HCT116 (cell line): ENCODE data around the gene ZYG11B. TPM values are rescaled to one million over a fixed set of nuclear protein-coding genes. Genes with fewer than 3 reads are reported as not detected.

Experiments used
- ATAC-seq: fragments of 200-7000 bp; cut with Tn5 transposase; 2 replicates; pipeline ENCODE4 v1.9.1; 2020; ENCODE audit warnings: mild to moderate bottlenecking, moderate library complexity
- BruUV-seq: library from RNA; stranded (reverse); fragments of 400-500 nt; replicated peaks from 2 replicates; lab custom pipeline; 2021; lab: Mats Ljungman, UMichigan
- CTCF ChIA-PET: fragments of 300-600 bp; sonication (Branson Sonifier 250); formaldehyde crosslinking; loops from one replicate; lab custom pipeline; 2021; ENCODE audit warnings: antibody characterized with exemption; lab: Charles Lee
- POLR2A ChIA-PET: fragments of 300-600, 350-600 bp; sonication (Branson Sonifier 250); formaldehyde crosslinking; loops from one replicate; lab custom pipeline; 2021; ENCODE audit warnings: antibody characterized with exemption; lab: Charles Lee
- RAD21 ChIA-PET, 2 experiments: fragments of 300-600 bp; sonication (Branson Sonifier 250); formaldehyde crosslinking; loops; one replicate each; lab custom pipeline; 2023; ENCODE audit warnings: low total read pairs in 2 of 2; ENCODE audit not compliant: uncharacterized antibody in 2 of 2, unreplicated experiment in 2 of 2, low non-redundant PET in 1 of 2; lab: Charles Lee
- DNase-seq: peaks from one replicate; pipeline ENCODE4 v3.0.0-alpha.2; 2010; ENCODE audit warnings: low read depth, low spot score
- H2AFZ ChIP-seq: fragments of 200-600 bp; shearing (Covaris generic), sonication (generic); 2 replicates; pipeline ENCODE4 v1.6.1; 2017; ENCODE audit warnings: low read depth, mixed run types, mixed read lengths, antibody characterized with exemption, low read length; ENCODE audit not compliant: poor library complexity, severe bottlenecking
- H3K27ac ChIP-seq: 2 replicates; pipeline ENCODE4 v1.5.1; 2012; ENCODE audit warnings: low read depth, low read length
- H3K27me3 ChIP-seq: fragments of 200-600 bp; sonication (generic); 2 replicates; pipeline ENCODE4 v1.6.1; 2016; ENCODE audit warnings: mixed run types, low read length, mixed read lengths; ENCODE audit not compliant: insufficient read depth
- H3K36me3 ChIP-seq, 2 experiments: fragments of 200-500 bp in 1 of 2; fragments of 200-600 bp in 1 of 2; sonication (Bioruptor generic) in 1 of 2; sonication (generic) in 1 of 2; 2 replicates each; pipeline versions ENCODE4 v1.5.1 to v1.6.1; 2014 to 2016; ENCODE audit warnings: low read length in 2 of 2, inconsistent platforms in 1 of 2, mixed read lengths in 1 of 2, mixed run types in 1 of 2; ENCODE audit not compliant: insufficient read depth in 2 of 2, control insufficient read depth in 1 of 2
- H3K4me1 ChIP-seq, 2 experiments: fragments of 200-600 bp in 1 of 2; sonication (generic) in 1 of 2; 2 replicates each; pipeline versions ENCODE4 v1.5.1 to v1.6.1; 2012 to 2017; ENCODE audit warnings: low read length in 2 of 2, inconsistent platforms in 1 of 2, mild to moderate bottlenecking in 1 of 2, mixed read lengths in 1 of 2, mixed run types in 1 of 2, moderate library complexity in 1 of 2; ENCODE audit not compliant: insufficient read depth in 2 of 2, control insufficient read depth in 1 of 2
- H3K4me2 ChIP-seq: fragments of 200-600 bp; sonication (generic); 2 replicates; pipeline ENCODE4 v1.6.1; 2017; ENCODE audit warnings: mixed run types, low read length, mixed read lengths
- H3K4me3 ChIP-seq, 2 experiments: fragments of 200-600 bp in 1 of 2; sonication (generic) in 1 of 2; replicated peaks in 1 of 2; 2 replicates each; pipeline ENCODE4 v1.5.1; 2011 to 2016; ENCODE audit warnings: low read length in 2 of 2, control low read depth in 1 of 2, low read depth in 1 of 2, mild to moderate bottlenecking in 1 of 2, mixed read lengths in 1 of 2, mixed run types in 1 of 2
- H3K79me2 ChIP-seq: fragments of 200-600 bp; sonication (generic); 2 replicates; pipeline ENCODE4 v1.6.1; 2017; ENCODE audit warnings: mild to moderate bottlenecking, mixed run types, low read length, moderate library complexity, mixed read lengths; ENCODE audit not compliant: insufficient read depth
- H3K9ac ChIP-seq: fragments of 200-600 bp; sonication (generic); 2 replicates; pipeline ENCODE4 v1.6.1; 2016; ENCODE audit warnings: low read length, mixed read lengths
- H3K9me2 ChIP-seq: fragments of 200-600 bp; sonication (generic), shearing (Covaris generic); 2 replicates; pipeline ENCODE4 v1.6.1; 2017; ENCODE audit warnings: mixed run types, mild to moderate bottlenecking, moderate library complexity; ENCODE audit not compliant: insufficient read depth
- H3K9me3 ChIP-seq, 2 experiments: fragments of 200-500 bp in 1 of 2; fragments of 200-600 bp in 1 of 2; sonication (Bioruptor generic) in 1 of 2; sonication (generic) in 1 of 2; 2 replicates each; pipeline ENCODE4 v1.6.1; 2014 to 2017; ENCODE audit warnings: low read length in 2 of 2, mixed read lengths in 2 of 2, inconsistent platforms in 1 of 2, low read depth in 1 of 2, mild to moderate bottlenecking in 1 of 2, mixed run types in 1 of 2, moderate library complexity in 1 of 2; ENCODE audit not compliant: control insufficient read depth in 1 of 2, insufficient read depth in 1 of 2
- H4K20me1 ChIP-seq: fragments of 200-600 bp; sonication (generic), shearing (Covaris generic); 2 replicates; pipeline ENCODE4 v1.6.1; 2017; ENCODE audit warnings: mixed run types, mild to moderate bottlenecking, moderate library complexity; ENCODE audit not compliant: insufficient read depth
- CBX3 ChIP-seq: IDR thresholded peaks from 2 replicates; pipeline ENCODE4 v1.6.1; 2012; ENCODE audit warnings: low read depth
- ELF1 ChIP-seq: IDR thresholded peaks from 2 replicates; pipeline ENCODE4 v1.6.1; 2012; ENCODE audit warnings: low read depth, borderline replicate concordance
- EZH2 ChIP-seq: fragments of 200-600 bp; sonication (generic); IDR thresholded peaks from 2 replicates; pipeline ENCODE4 v1.6.1; 2017; ENCODE audit warnings: antibody characterized with exemption, mixed run types
- FOSL1 ChIP-seq: IDR thresholded peaks from 2 replicates; pipeline ENCODE4 v1.6.1; 2012; ENCODE audit warnings: low read depth
- JUND ChIP-seq: IDR thresholded peaks from 2 replicates; pipeline ENCODE4 v1.6.1; 2012
- POLR2A ChIP-seq: IDR thresholded peaks from 2 replicates; pipeline ENCODE4 v1.7.0; 2011; ENCODE audit warnings: borderline replicate concordance; ENCODE audit not compliant: insufficient read depth, insufficient read length; ENCODE audit errors: extremely low read depth
- RAD21 ChIP-seq: IDR thresholded peaks from 2 replicates; pipeline ENCODE4 v1.6.1; 2012; ENCODE audit warnings: low read depth, mild to moderate bottlenecking
- SIN3A ChIP-seq: IDR thresholded peaks from 2 replicates; pipeline ENCODE4 v1.6.1; 2012; ENCODE audit warnings: low read depth
- SP1 ChIP-seq: IDR thresholded peaks from 2 replicates; pipeline ENCODE4 v1.6.1; 2012; ENCODE audit warnings: low read depth
- SRF ChIP-seq: IDR thresholded peaks from 2 replicates; pipeline ENCODE4 v1.6.1; 2012; ENCODE audit warnings: low read depth
- TCF7L2 ChIP-seq: IDR thresholded peaks from 2 replicates; pipeline ENCODE4 v1.7.0; 2011; ENCODE audit warnings: borderline replicate concordance, inconsistent platforms; ENCODE audit not compliant: insufficient read depth, insufficient read length; ENCODE audit errors: extremely low read depth
- YY1 ChIP-seq: IDR thresholded peaks from 2 replicates; pipeline ENCODE4 v1.6.1; 2011; ENCODE audit warnings: low read length, low read depth, moderate library complexity, mild to moderate bottlenecking; ENCODE audit not compliant: insufficient replicate concordance; ENCODE audit errors: extremely low read depth
- intact Hi-C: fragments of 100-400 bp; cut with micrococcal nuclease; formaldehyde crosslinking; loops from 2 replicates; pipeline ENCODE4 v1.10.0; 2022
- total RNA-seq: library from RNA; stranded (reverse); gene quantifications from one replicate; pipeline ENCODE4 v1.2.1, GENCODE V29; 2021; ENCODE audit not compliant: unreplicated experiment
- TF ChIP-seq, protein P1 (sequence below): IDR thresholded peaks from 2 replicates; pipeline ENCODE4 v1.6.1; 2011; ENCODE audit warnings: mild to moderate bottlenecking, low read length, moderate library complexity; ENCODE audit not compliant: insufficient replicate concordance; ENCODE audit errors: extremely low read depth
- TF ChIP-seq, protein P2 (sequence below): IDR thresholded peaks from 2 replicates; pipeline ENCODE4 v1.6.1; 2012
- TF ChIP-seq, protein P3 (sequence below), 3 experiments: fragments of 200-600 bp in 1 of 3; sonication (generic) in 1 of 3; IDR thresholded peaks in 2 of 3; conservative IDR thresholded peaks in 1 of 3; 2 replicates each; pipeline ENCODE4 v1.5.1; 2012 to 2017; ENCODE audit warnings: low read depth in 2 of 3, low read length in 2 of 3, antibody characterized with exemption in 1 of 3, borderline replicate concordance in 1 of 3, control low read depth in 1 of 3, mild to moderate bottlenecking in 1 of 3, mixed read lengths in 1 of 3, mixed run types in 1 of 3, moderate library complexity in 1 of 3; ENCODE audit not compliant: insufficient read depth in 1 of 3

ZYG11B gene
- total RNA-seq, 1 experiment from 2014 or later: 20.7 TPM

DNA sequence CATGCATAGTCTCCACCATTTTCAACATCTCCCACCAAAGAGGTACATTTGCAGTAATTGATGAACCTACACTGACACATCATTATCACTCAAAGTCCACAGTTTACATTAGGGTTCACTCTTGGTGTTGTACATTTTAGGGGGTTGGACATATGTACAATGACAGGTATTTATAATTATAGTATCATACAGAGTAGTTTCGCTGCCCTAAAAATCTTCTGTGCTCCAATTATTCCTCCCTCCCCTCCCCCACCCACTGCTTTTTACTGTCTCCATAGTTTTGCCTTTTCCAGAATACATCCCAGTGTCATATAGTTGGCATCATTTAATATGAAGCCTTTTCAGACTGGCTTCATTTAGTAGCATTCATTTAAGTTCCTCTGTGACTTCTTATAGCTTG, 41.7 kb upstream of the ZYG11B start:
- Histone ChIP-seq H3K4me1 (no peaks in the 10 kb centered on the region), H2AFZ (no peak overlapping the region), H3K9me3 (no peaks in the 10 kb centered on the region), H3K9ac (no peak overlapping the region), H3K79me2 (peaks cover 14% of the 10 kb centered on the region), H4K20me1 (0 out of 2 replicates have a peak, but pooled peaks cover 3% of the 10 kb centered on the region), H3K27ac (no peak overlapping the region), H3K4me3 (no peak overlapping the region), H3K9me2 (no peaks in the 10 kb centered on the region), H3K4me2 (no peak overlapping the region), H3K27me3 (no peaks in the 10 kb centered on the region), H3K36me3 (peaks cover 23 to 26% of the 10 kb centered on the region in 2 experiments; a peak in 3 of 4 replicates)
- intact Hi-C loops: loop anchor here (2.0 kb wide), 1 partner anchor 788 kb away; no protein-coding TSS in a partner anchor
- POLR2A ChIA-PET: no interaction called here
- CTCF ChIA-PET: no interaction called here
- BruUV-seq: no TSS peak
- ATAC-seq (no peak), DNase-seq (no peak)
- RAD21 ChIA-PET: no interaction called here
- TF ChIP-seq SP1: no peak
- TF ChIP-seq, protein P1, sequence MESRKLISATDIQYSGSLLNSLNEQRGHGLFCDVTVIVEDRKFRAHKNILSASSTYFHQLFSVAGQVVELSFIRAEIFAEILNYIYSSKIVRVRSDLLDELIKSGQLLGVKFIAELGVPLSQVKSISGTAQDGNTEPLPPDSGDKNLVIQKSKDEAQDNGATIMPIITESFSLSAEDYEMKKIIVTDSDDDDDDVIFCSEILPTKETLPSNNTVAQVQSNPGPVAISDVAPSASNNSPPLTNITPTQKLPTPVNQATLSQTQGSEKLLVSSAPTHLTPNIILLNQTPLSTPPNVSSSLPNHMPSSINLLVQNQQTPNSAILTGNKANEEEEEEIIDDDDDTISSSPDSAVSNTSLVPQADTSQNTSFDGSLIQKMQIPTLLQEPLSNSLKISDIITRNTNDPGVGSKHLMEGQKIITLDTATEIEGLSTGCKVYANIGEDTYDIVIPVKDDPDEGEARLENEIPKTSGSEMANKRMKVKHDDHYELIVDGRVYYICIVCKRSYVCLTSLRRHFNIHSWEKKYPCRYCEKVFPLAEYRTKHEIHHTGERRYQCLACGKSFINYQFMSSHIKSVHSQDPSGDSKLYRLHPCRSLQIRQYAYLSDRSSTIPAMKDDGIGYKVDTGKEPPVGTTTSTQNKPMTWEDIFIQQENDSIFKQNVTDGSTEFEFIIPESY: no peak
- TF ChIP-seq ELF1: no peak
- no peak for TF ChIP-seq CBX3
- no peak for TF ChIP-seq TCF7L2
- TF ChIP-seq, protein P2, sequence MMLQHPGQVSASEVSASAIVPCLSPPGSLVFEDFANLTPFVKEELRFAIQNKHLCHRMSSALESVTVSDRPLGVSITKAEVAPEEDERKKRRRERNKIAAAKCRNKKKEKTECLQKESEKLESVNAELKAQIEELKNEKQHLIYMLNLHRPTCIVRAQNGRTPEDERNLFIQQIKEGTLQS: no peak
- TF ChIP-seq SRF: no peak
- no peak for TF ChIP-seq FOSL1
- TF ChIP-seq POLR2A: no peak
- TF ChIP-seq RAD21: no peak
- TF ChIP-seq YY1: no peak
- TF ChIP-seq, protein P3, sequence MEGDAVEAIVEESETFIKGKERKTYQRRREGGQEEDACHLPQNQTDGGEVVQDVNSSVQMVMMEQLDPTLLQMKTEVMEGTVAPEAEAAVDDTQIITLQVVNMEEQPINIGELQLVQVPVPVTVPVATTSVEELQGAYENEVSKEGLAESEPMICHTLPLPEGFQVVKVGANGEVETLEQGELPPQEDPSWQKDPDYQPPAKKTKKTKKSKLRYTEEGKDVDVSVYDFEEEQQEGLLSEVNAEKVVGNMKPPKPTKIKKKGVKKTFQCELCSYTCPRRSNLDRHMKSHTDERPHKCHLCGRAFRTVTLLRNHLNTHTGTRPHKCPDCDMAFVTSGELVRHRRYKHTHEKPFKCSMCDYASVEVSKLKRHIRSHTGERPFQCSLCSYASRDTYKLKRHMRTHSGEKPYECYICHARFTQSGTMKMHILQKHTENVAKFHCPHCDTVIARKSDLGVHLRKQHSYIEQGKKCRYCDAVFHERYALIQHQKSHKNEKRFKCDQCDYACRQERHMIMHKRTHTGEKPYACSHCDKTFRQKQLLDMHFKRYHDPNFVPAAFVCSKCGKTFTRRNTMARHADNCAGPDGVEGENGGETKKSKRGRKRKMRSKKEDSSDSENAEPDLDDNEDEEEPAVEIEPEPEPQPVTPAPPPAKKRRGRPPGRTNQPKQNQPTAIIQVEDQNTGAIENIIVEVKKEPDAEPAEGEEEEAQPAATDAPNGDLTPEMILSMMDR (IDR thresholded peaks at IDR 0.05 in 2 of 3, conservative IDR thresholded peaks at IDR 0.05 in 1 of 3; ENCODE audit: borderline replicate concordance in 1 of 3, insufficient read depth in 1 of 3, low read depth in 2 of 3, low read length in 2 of 3): no peak
- TF ChIP-seq SIN3A: no peak
- TF ChIP-seq JUND: no peak
- no peak for TF ChIP-seq EZH2
